Lung (tissue), 12 donors: ENCODE measurements around the gene CCL27. TPM values are rescaled to one million over a fixed set of nuclear protein-coding genes. Genes with fewer than 3 reads are reported as not detected.

Experiments used
- ATAC-seq: fragments of 200-7000 bp; cut with Tn5 transposase; one replicate; pipeline ENCODE4 v1.9.1; 2020; ENCODE audit warnings: moderate number of reproducible peaks; ENCODE audit not compliant: insufficient read depth, low FRiP score
- DNase-seq, 3 donors: peaks; one replicate each; pipeline ENCODE4 v3.0.0-alpha.2; 2013 to 2017
- H3K27ac ChIP-seq, 2 donors: one replicate each; pipeline ENCODE4 v1.5.1; 2013; ENCODE audit warnings: mild to moderate bottlenecking in 2 of 2, moderate library complexity in 2 of 2, control low read depth in 1 of 2, inconsistent platforms in 1 of 2, low read depth in 1 of 2, low read length in 1 of 2
- H3K27me3 ChIP-seq, 3 donors: one replicate each; pipeline ENCODE4 v1.5.1; 2013; ENCODE audit warnings: low read length in 2 of 3; ENCODE audit not compliant: control insufficient read depth in 3 of 3, insufficient read depth in 3 of 3
- H3K36me3 ChIP-seq, 4 donors: one replicate each; pipeline ENCODE4 v1.5.1; 2013; ENCODE audit warnings: low read length in 4 of 4, mild to moderate bottlenecking in 1 of 4, moderate library complexity in 1 of 4; ENCODE audit not compliant: control insufficient read depth in 4 of 4, insufficient read depth in 4 of 4
- H3K4me1 ChIP-seq, 5 donors: one replicate each; pipeline ENCODE4 v1.5.1; 2013; ENCODE audit warnings: low read length in 5 of 5, mild to moderate bottlenecking in 2 of 5, moderate library complexity in 1 of 5; ENCODE audit not compliant: control insufficient read depth in 5 of 5, insufficient read depth in 5 of 5
- H3K4me3 ChIP-seq: one replicate; pipeline ENCODE4 v1.5.1; 2013; ENCODE audit warnings: mild to moderate bottlenecking, control low read depth, moderate library complexity
- H3K9ac ChIP-seq, 2 donors: one replicate each; pipeline ENCODE4 v1.5.1; 2013; ENCODE audit warnings: low read length in 2 of 2, control low read depth in 1 of 2; ENCODE audit not compliant: insufficient read depth in 1 of 2
- H3K9me3 ChIP-seq, 4 donors: one replicate each; pipeline ENCODE4 v1.5.1; 2013; ENCODE audit warnings: low read length in 3 of 4, mild to moderate bottlenecking in 1 of 4, moderate library complexity in 1 of 4; ENCODE audit not compliant: control insufficient read depth in 4 of 4, insufficient read depth in 3 of 4
- CTCF ChIP-seq: IDR thresholded peaks from 2 replicates; pipeline ENCODE4 v1.5.1; 2012; ENCODE audit warnings: mild to moderate bottlenecking; ENCODE audit errors: control extremely low read depth, extremely low read depth
- WGBS, 2 donors: extraction: QIAGEN DNeasy Blood & Tissue Kit; methylation state at CpG; one replicate each; pipeline ENCODE4 v1.1.7; 2013; 5-methylcytosine and 5-hydroxymethylcytosine counted together
- polyA plus RNA-seq, 2 donors: library from polyadenylated mRNA; stranded (reverse); fragments of 200-250 nt; gene quantifications; one replicate each; pipeline ENCODE4 v1.2.1, GENCODE V29; 2013
- total RNA-seq, 2 donors: library from RNA; depleted of rRNA in 1 of 2; stranded (reverse); fragments of >200 nt in 1 of 2; gene quantifications; one replicate each; pipeline ENCODE4 v1.2.1, GENCODE V29; 2014 to 2021
- donor health status: control.
- donor health status: control.
- donor health status: Bipolar disorder and iron deficiency.
- donor health status: healthy.
- donor health status: DM: yes; HTN: yes; CAD: no.

The CCL27 gene
- total and polyA plus RNA-seq, 4 donors, result 0.05 to 0.55 TPM; not detected in 2

- H3K36me3 ChIP-seq, result peaks cover 0 to 8% (median 5%) of the 10 kb centered on the region in 4 donors
- H3K27me3 ChIP-seq, result peaks cover 0 to 35% (median 28%) of the 10 kb centered on the region in 3 donors
- 72% methylated on average over 5 of the region's 5 CpGs for WGBS, 2 donors
- DNase-seq, result no peak
- H3K27ac ChIP-seq, result no peak overlapping the region
- ATAC-seq, result no peak
- H3K9me3 ChIP-seq, result no peaks in the 10 kb centered on the region
- H3K4me1 ChIP-seq, result peaks cover 0 to 18% (median 8%) of the 10 kb centered on the region in 5 donors
- H3K9ac ChIP-seq, result no peak overlapping the region
- no peak overlapping the region for H3K4me3 ChIP-seq
- no peak for TF ChIP-seq CTCF
Observed at GRCh38 chr9:34633166-34633565, 29.3 kb downstream of the CCL27 start.

- Histone ChIP-seq H3K4me1 (peaks cover 0 to 8% (median 6%) of the 10 kb centered on the region in 5 donors), H3K27me3 (peaks cover 3 to 61% (median 53%) of the 10 kb centered on the region in 3 donors), H3K9ac (no peak overlapping the region), H3K27ac (no peak overlapping the region), H3K36me3 (peaks cover 0 to 7% (median 3%) of the 10 kb centered on the region in 4 donors), H3K4me3 (no peak overlapping the region), H3K9me3 (no peaks in the 10 kb centered on the region)
- ATAC-seq (no peak), DNase-seq (no peak)
- TF ChIP-seq CTCF, result no peak
- WGBS, 2 donors, result 34 to 42% methylated on average over 5 of the region's 5 CpGs
Observed at GRCh38 chr9:34630402-34631154, 31.9 kb downstream of the CCL27 start.

GRCh38 chr9:34629491-34629808 lies 33.0 kb downstream of the CCL27 start:
- 26% methylated on average over 5 of the region's 5 CpGs for WGBS, 2 donors
- Histone ChIP-seq H3K4me3 (no peak overlapping the region), H3K27me3 (peaks cover 5 to 72% (median 65%) of the 10 kb centered on the region in 3 donors), H3K9ac (no peak overlapping the region), H3K9me3 (peaks cover 0 to under 1% (median 0%) of the 10 kb centered on the region in 4 donors), H3K27ac (no peak overlapping the region), H3K36me3 (no peaks in the 10 kb centered on the region), H3K4me1 (peaks cover 0 to 8% (median 6%) of the 10 kb centered on the region in 5 donors)
- DNase-seq, result no peak
- no peak for ATAC-seq
- no peak for TF ChIP-seq CTCF
